H1 (cell line): Measurements from ENCODE around the gene CR2. TPM values are rescaled to one million over a fixed set of nuclear protein-coding genes. Genes with fewer than 3 reads are reported as not detected.

ENCODE experiments used
- CTCF ChIA-PET: fragments of 300-600 bp; sonication (Branson Sonifier 250); formaldehyde crosslinking; loops from one replicate; lab custom pipeline; 2021; ENCODE audit not compliant: partially characterized antibody; lab: Charles Lee
- POLR2A ChIA-PET: fragments of 300-600 bp; sonication (Branson Sonifier 250); formaldehyde crosslinking; loops from one replicate; lab custom pipeline; 2021; ENCODE audit warnings: inconsistent platforms; ENCODE audit not compliant: partially characterized antibody; lab: Charles Lee
- DNase-seq, 2 experiments: peaks; one replicate each; pipeline versions ENCODE4 v3.0.0 to v3.0.0-alpha.2; 2010 to 2022; ENCODE audit warnings: low spot score in 2 of 2, low read depth in 1 of 2, mixed read lengths in 1 of 2
- FAIRE-seq: peaks from 2 replicates; lab custom pipeline; 2011; peaks lifted over from hg19 to GRCh38; lab: Jason Lieb, UNC
- H2AFZ ChIP-seq: 2 replicates; pipeline ENCODE4 v1.8.1; 2012; ENCODE audit warnings: low read length, inconsistent platforms
- H2AK5ac ChIP-seq: 2 replicates; pipeline ENCODE4 v1.6.1; 2013; ENCODE audit warnings: low read depth, low read length
- H2BK120ac ChIP-seq: replicated peaks from 2 replicates; pipeline ENCODE3; 2013; ENCODE audit warnings: low read depth, low read length, inconsistent platforms
- H2BK12ac ChIP-seq: 2 replicates; pipeline ENCODE4 v1.6.1; 2013; ENCODE audit warnings: low read depth, low read length
- H2BK15ac ChIP-seq: 2 replicates; pipeline ENCODE4 v1.6.1; 2013; ENCODE audit warnings: low read length
- H2BK20ac ChIP-seq: 2 replicates; pipeline ENCODE4 v1.6.1; 2013; ENCODE audit warnings: low read length
- H2BK5ac ChIP-seq: 2 replicates; pipeline ENCODE4 v1.6.1; 2013; ENCODE audit warnings: low read depth, low read length
- H3K14ac ChIP-seq: 2 replicates; pipeline ENCODE4 v1.6.1; 2013; ENCODE audit warnings: inconsistent platforms; ENCODE audit not compliant: insufficient read length
- H3K18ac ChIP-seq: 2 replicates; pipeline ENCODE4 v1.6.1; 2013; ENCODE audit warnings: low read length; ENCODE audit errors: extremely low read depth
- H3K23ac ChIP-seq: 2 replicates; pipeline ENCODE4 v1.6.1; 2013; ENCODE audit warnings: inconsistent platforms; ENCODE audit not compliant: insufficient read length
- H3K23me2 ChIP-seq: 2 replicates; pipeline ENCODE4 v1.6.1; 2013; ENCODE audit warnings: low read depth, low read length
- H3K27ac ChIP-seq: 2 replicates; pipeline ENCODE4 v1.6.1; 2011; ENCODE audit warnings: low read depth, low read length, inconsistent platforms
- H3K27me3 ChIP-seq, 4 experiments: replicated peaks in 1 of 4; 1 replicate in 1 of 4; 2 replicates in 3 of 4; pipeline versions ENCODE4 v1.6.1 to v1.8.1; 2011 to 2013; ENCODE audit warnings: low read length in 3 of 4, mild to moderate bottlenecking in 3 of 4, inconsistent platforms in 2 of 4, mixed read lengths in 2 of 4, moderate library complexity in 1 of 4; ENCODE audit not compliant: control insufficient read depth in 3 of 4, insufficient read depth in 3 of 4; ENCODE audit errors: extremely low read depth in 1 of 4
- H3K36me3 ChIP-seq, 4 experiments: 2 replicates each; pipeline versions ENCODE4 v1.6.1 to v1.8.1; 2011 to 2013; ENCODE audit warnings: mild to moderate bottlenecking in 4 of 4, low read length in 3 of 4, moderate library complexity in 2 of 4, control low read depth in 1 of 4, inconsistent platforms in 1 of 4; ENCODE audit not compliant: insufficient read depth in 4 of 4, control insufficient read depth in 2 of 4
- H3K4ac ChIP-seq: replicated peaks from 2 replicates; pipeline ENCODE3; 2013; ENCODE audit warnings: low read length, low read depth, mixed read lengths, inconsistent platforms; ENCODE audit not compliant: insufficient read length
- H3K4me1 ChIP-seq, 4 experiments: replicated peaks in 1 of 4; 1 replicate in 1 of 4; 2 replicates in 3 of 4; pipeline versions ENCODE4 v1.6.1 to v1.8.1; 2011 to 2013; ENCODE audit warnings: low read length in 3 of 4, inconsistent platforms in 2 of 4, mixed read lengths in 1 of 4; ENCODE audit not compliant: insufficient read depth in 4 of 4, control insufficient read depth in 3 of 4
- H3K4me2 ChIP-seq, 2 experiments: 2 replicates each; pipeline versions ENCODE4 v1.6.1 to v1.8.1; 2011 to 2013; ENCODE audit warnings: low read depth in 2 of 2, low read length in 2 of 2, control low read depth in 1 of 2, inconsistent platforms in 1 of 2, mild to moderate bottlenecking in 1 of 2; ENCODE audit not compliant: insufficient read depth in 1 of 2
- H3K4me3 ChIP-seq, 4 experiments: fragments of 200-600, 300-600 bp in 1 of 4; sonication (generic), shearing (Covaris generic), sonication (Bioruptor Twin) in 1 of 4; 2 replicates each; pipeline versions ENCODE4 v1.5.1 to v1.8.1; 2011 to 2016; ENCODE audit warnings: low read length in 4 of 4, low read depth in 3 of 4, control low read depth in 2 of 4, inconsistent platforms in 2 of 4, mild to moderate bottlenecking in 2 of 4, mixed read lengths in 1 of 4, moderate library complexity in 1 of 4; ENCODE audit not compliant: insufficient read depth in 2 of 4; ENCODE audit errors: extremely low read depth in 1 of 4
- H3K56ac ChIP-seq: replicated peaks from 2 replicates; pipeline ENCODE3; 2013; ENCODE audit warnings: low read depth, mild to moderate bottlenecking, mixed read lengths, low read length, inconsistent platforms; ENCODE audit not compliant: insufficient read length
- H3K79me1 ChIP-seq: 2 replicates; pipeline ENCODE4 v1.6.1; 2013; ENCODE audit warnings: low read depth, low read length, control low read depth
- H3K79me2 ChIP-seq, 2 experiments: 2 replicates each; pipeline versions ENCODE4 v1.6.1 to v1.8.1; 2012 to 2013; ENCODE audit warnings: low read length in 2 of 2, mild to moderate bottlenecking in 2 of 2, inconsistent platforms in 1 of 2; ENCODE audit not compliant: insufficient read depth in 2 of 2, control insufficient read depth in 1 of 2
- H3K9ac ChIP-seq, 4 experiments: replicated peaks in 1 of 4; 1 replicate in 1 of 4; 2 replicates in 3 of 4; pipeline versions ENCODE4 v1.6.1 to v1.8.1; 2011 to 2013; ENCODE audit warnings: low read depth in 3 of 4, low read length in 3 of 4, control low read depth in 2 of 4, mild to moderate bottlenecking in 2 of 4, moderate library complexity in 2 of 4, inconsistent platforms in 1 of 4; ENCODE audit errors: extremely low read depth in 1 of 4
- H3K9me3 ChIP-seq, 2 experiments: 2 replicates each; pipeline versions ENCODE4 v1.6.1 to v1.8.1; 2012 to 2013; ENCODE audit warnings: mild to moderate bottlenecking in 2 of 2, moderate library complexity in 2 of 2, control low read depth in 1 of 2, inconsistent platforms in 1 of 2, low read depth in 1 of 2, low read length in 1 of 2, mixed read lengths in 1 of 2; ENCODE audit not compliant: insufficient read depth in 2 of 2
- H4K20me1 ChIP-seq, 2 experiments: replicated peaks in 1 of 2; 2 replicates each; pipeline versions ENCODE3 to v1.8.1; 2011 to 2013; ENCODE audit warnings: inconsistent platforms in 2 of 2, low read length in 2 of 2, mild to moderate bottlenecking in 1 of 2; ENCODE audit not compliant: insufficient read depth in 2 of 2, control insufficient read depth in 1 of 2
- H4K5ac ChIP-seq: 2 replicates; pipeline ENCODE4 v1.6.1; 2013; ENCODE audit warnings: low read length, low read depth, mixed read lengths, inconsistent platforms; ENCODE audit not compliant: insufficient read length
- H4K8ac ChIP-seq: 2 replicates; pipeline ENCODE4 v1.8.0; 2013; ENCODE audit warnings: mild to moderate bottlenecking, moderate library complexity, low read length, inconsistent platforms; ENCODE audit not compliant: insufficient read depth; ENCODE audit errors: extremely low read depth
- H4K91ac ChIP-seq: replicated peaks from 2 replicates; pipeline ENCODE3; 2013; ENCODE audit warnings: low read length, mixed read lengths, inconsistent platforms; ENCODE audit not compliant: insufficient read length
- CBX8 ChIP-seq: fragments of 300-800, 300-1000 bp; sonication (generic); IDR thresholded peaks from 2 replicates; pipeline ENCODE4 v1.7.1; 2016; ENCODE audit warnings: low read depth, low read length, borderline replicate concordance
- CTCF ChIP-seq, 3 experiments: IDR thresholded peaks; 1 replicate in 2 of 3; 2 replicates in 1 of 3; pipeline versions ENCODE4 v1.5.1 to v1.6.1; 2011; ENCODE audit warnings: low read length in 3 of 3, mild to moderate bottlenecking in 3 of 3, inconsistent platforms in 2 of 3, low read depth in 1 of 3, moderate library complexity in 1 of 3; ENCODE audit not compliant: insufficient read depth in 1 of 3; ENCODE audit errors: control extremely low read depth in 1 of 3
- E2F6 ChIP-seq: IDR thresholded peaks from 2 replicates; pipeline ENCODE4 v1.6.1; 2012; ENCODE audit warnings: inconsistent platforms
- MAX ChIP-seq: IDR thresholded peaks from 2 replicates; pipeline ENCODE4 v1.6.1; 2012; ENCODE audit warnings: inconsistent platforms
- RBBP5 ChIP-seq: IDR thresholded peaks from 2 replicates; pipeline ENCODE4 v1.7.1; 2012; ENCODE audit warnings: low read depth, mild to moderate bottlenecking, inconsistent platforms, low read length, moderate library complexity, borderline replicate concordance
- RFX5 ChIP-seq: IDR thresholded peaks from 2 replicates; pipeline ENCODE4 v1.6.1; 2011; ENCODE audit warnings: low read depth, low read length, improper control_type of control experiment, borderline replicate concordance
- SAP30 ChIP-seq: fragments of 300-600 bp; sonication (generic); IDR thresholded peaks from 2 replicates; pipeline ENCODE4 v1.7.1; 2012; ENCODE audit warnings: low read length, moderate library complexity, mild to moderate bottlenecking, inconsistent platforms; ENCODE audit not compliant: insufficient read depth, insufficient replicate concordance
- SP2 ChIP-seq: IDR thresholded peaks from 2 replicates; pipeline ENCODE4 v1.6.1; 2012; ENCODE audit warnings: mild to moderate bottlenecking, low read length, inconsistent platforms
- TAF7 ChIP-seq: optimal IDR thresholded peaks from 2 replicates; pipeline ENCODE3; 2011; ENCODE audit warnings: low read depth, mild to moderate bottlenecking, inconsistent platforms, low read length, moderate library complexity, borderline replicate concordance
- YY1 ChIP-seq: IDR thresholded peaks from 2 replicates; pipeline ENCODE4 v1.6.1; 2011; ENCODE audit warnings: low read depth, mild to moderate bottlenecking, low read length
- WGBS, 2 experiments: shearing (Covaris generic) in 1 of 2; methylation state at CpG; one replicate each; pipeline versions ENCODE4 v1.1.6 to v1.1.7; 2013 to 2015; ENCODE audit warnings: low lambda C conversion rate in 2 of 2, mixed read lengths in 2 of 2, inconsistent platforms in 1 of 2, low coverage in 1 of 2, missing lambda C conversion rate in 1 of 2; ENCODE audit not compliant: insufficient replicate concordance in 2 of 2, insufficient coverage in 1 of 2, insufficient read length in 1 of 2; ENCODE audit errors: extremely low coverage in 1 of 2, missing lambda C conversion rate in 1 of 2; 5-methylcytosine and 5-hydroxymethylcytosine counted together
- polyA plus RNA-seq, 7 experiments: library from polyadenylated mRNA; depleted of rRNA in 3 of 7; stranded (reverse) in 5 of 7; unstranded in 2 of 7; fragments of >200 nt in 5 of 7; fragments of 200-250 nt in 2 of 7; gene quantifications; 1 replicate in 5 of 7; 2 replicates in 1 of 7; 4 replicates in 1 of 7; pipeline versions ENCODE4 v1.2.1 to v1.2.3, GENCODE V29; 2011 to 2013; ENCODE audit warnings: missing spikeins in 2 of 7, mixed read lengths in 2 of 7
- total RNA-seq: library from RNA; stranded (reverse); fragmentation: NEBNext Ultra II Directional; extraction: Animal tissue kit (Norgen Biotek cat#: 25700); gene quantifications from 2 replicates; pipeline ENCODE4 v1.2.1, GENCODE V29; 2021

CR2 gene
- total and polyA plus RNA-seq, 2 of the 8 experiments (the other 6 are each of a cell fraction or from before 2014, with no cell fraction given), result 1.7 to 3.0 TPM

DNA sequence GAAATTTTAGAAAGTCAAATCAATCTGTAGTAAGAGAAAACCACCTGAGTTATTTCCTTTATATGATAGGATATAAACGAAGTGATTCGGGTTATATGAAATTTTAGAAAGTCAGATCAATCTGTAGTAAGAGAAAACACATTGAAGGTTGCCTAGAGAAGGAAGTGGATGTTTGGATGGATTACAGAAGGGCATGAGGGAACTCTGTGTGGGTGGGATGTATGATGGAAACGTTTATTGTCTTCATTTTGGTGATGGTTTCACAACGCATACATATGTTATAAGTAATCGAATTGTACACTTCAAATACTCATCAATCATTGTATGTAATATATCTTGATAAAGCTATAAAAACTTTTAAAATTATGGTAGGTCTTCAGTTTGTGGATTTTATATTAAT lies 46.9 kb downstream of the CR2 start:
- Histone ChIP-seq H3K4me3 (no peak overlapping the region), H3K14ac (no peak overlapping the region), H3K27me3 (peaks cover 4 to 13% (median 11%) of the 10 kb centered on the region in 4 experiments; a peak in 6 of 7 replicates), H4K5ac (no peak overlapping the region), H3K23ac (no peak overlapping the region), H3K9me3 (no peaks in the 10 kb centered on the region), H3K4me1 (peaks cover 0 to 3% (median under 1%) of the 10 kb centered on the region in 4 experiments; a peak in 4 of 7 replicates), H2AFZ (no peak overlapping the region), H3K23me2 (peaks cover 4% of the 10 kb centered on the region; the same call in 1 of the 2 replicates), H4K91ac (no peak overlapping the region), H2BK20ac (no peak overlapping the region), H3K27ac (no peak overlapping the region), H2BK120ac (no peak overlapping the region), H2BK5ac (no peak overlapping the region), H3K56ac (no peak overlapping the region), H3K79me2 (no peaks in the 10 kb centered on the region), H2BK15ac (no peak overlapping the region), H3K36me3 (no peaks in the 10 kb centered on the region), H3K4ac (no peak overlapping the region), H3K79me1 (no peaks in the 10 kb centered on the region), H4K8ac (no peak overlapping the region), H2BK12ac (no peak overlapping the region), H2AK5ac (no peak overlapping the region), H4K20me1 (no peaks in the 10 kb centered on the region), H3K18ac (no peak overlapping the region), H3K4me2 (no peak overlapping the region), H3K9ac (no peak overlapping the region)
- POLR2A ChIA-PET, result interaction anchor here (0.6 kb wide), 1 partner anchor 96 kb away, joined by 5 read pairs; no protein-coding TSS in a partner anchor
- FAIRE-seq, result no peak
- CTCF ChIA-PET, result interaction anchor here (0.6 to 1.6 kb wide), 6 partner anchors 8 to 279 kb away, joined by 3 to 5 read pairs (median 3); partner anchors contain the start of gene CR2
- no peak for DNase-seq
- WGBS, 2 experiments, result 83% methylated on average over 5 of the region's 5 CpGs; no CpG with 5 or more reads in 1 of the 2 experiments
- TF ChIP-seq SP2, result no peak
- TF ChIP-seq E2F6, result no peak
- no peak for TF ChIP-seq MAX
- no peak for TF ChIP-seq RFX5
- no peak for TF ChIP-seq TAF7
- TF ChIP-seq SAP30, result no peak
- TF ChIP-seq YY1, result no peak
- TF ChIP-seq RBBP5, result no peak
- no peak for TF ChIP-seq CBX8
- no peak for TF ChIP-seq CTCF (IDR thresholded peaks at IDR 0.05; ENCODE audit: control extremely low read depth in 1 of 3, insufficient read depth in 1 of 3, low read depth in 1 of 3, low read length in 3 of 3)
